PC-3 (cell line): ENCODE data around the gene LANCL2. TPM values are rescaled to one million over a fixed set of nuclear protein-coding genes. Genes with fewer than 3 reads are reported as not detected.
"Not testable (repeated sequence)": the region's sequence is repeated elsewhere in the genome, so short reads cannot be mapped to it uniquely, and the experiment has no call there.

Experiments
- ATAC-seq: fragments of 200-7000 bp; cut with Tn5 transposase; 2 replicates; pipeline ENCODE4 v1.9.1; 2020; ENCODE audit warnings: mild to moderate bottlenecking, moderate library complexity
- BruUV-seq: library from RNA; stranded (reverse); fragments of 400-500 nt; replicated peaks from 2 replicates; lab custom pipeline; 2021; lab: Mats Ljungman, UMichigan
- CTCF ChIA-PET: fragments of 300-600 bp; sonication (Branson Sonifier 250); formaldehyde crosslinking; loops from one replicate; lab custom pipeline; 2022; ENCODE audit warnings: antibody characterized with exemption; lab: Charles Lee
- POLR2A ChIA-PET: fragments of 300-600 bp; sonication (Branson Sonifier 250); formaldehyde crosslinking; loops from one replicate; lab custom pipeline; 2022; ENCODE audit warnings: antibody characterized with exemption; ENCODE audit not compliant: unreplicated experiment; lab: Charles Lee
- DNase-seq: peaks from one replicate; pipeline ENCODE4 v3.0.0-alpha.2; 2015
- H2AFZ ChIP-seq: fragments of 300-600 bp; sonication (generic); 2 replicates; pipeline ENCODE4 v1.6.0; 2016; ENCODE audit warnings: antibody characterized with exemption, low read length
- H3F3A ChIP-seq: fragments of 300-600 bp; sonication (generic); one replicate; pipeline ENCODE4 v1.6.0; 2017; ENCODE audit warnings: antibody characterized with exemption, low read length, control low read depth, mild to moderate bottlenecking; ENCODE audit not compliant: unreplicated experiment
- H3K27ac ChIP-seq: fragments of 300-600 bp; sonication (generic); 2 replicates; pipeline ENCODE4 v1.5.1; 2016; ENCODE audit warnings: mild to moderate bottlenecking, low read length
- H3K27me3 ChIP-seq: fragments of 300-600 bp; sonication (generic); 2 replicates; pipeline ENCODE4 v1.6.1; 2016; ENCODE audit warnings: low read length, mixed read lengths
- H3K36me3 ChIP-seq: fragments of 300-600 bp; sonication (generic); 2 replicates; pipeline ENCODE4 v1.6.1; 2016; ENCODE audit warnings: low read depth, mixed run types, low read length, mixed read lengths
- H3K4me1 ChIP-seq: fragments of 300-600 bp; sonication (generic); 2 replicates; pipeline ENCODE4 v1.5.1; 2016; ENCODE audit warnings: low read length; ENCODE audit not compliant: insufficient read depth
- H3K4me2 ChIP-seq: fragments of 300-600 bp; sonication (generic); 2 replicates; pipeline ENCODE4 v1.6.0; 2016; ENCODE audit warnings: low read length
- H3K4me3 ChIP-seq: fragments of 300-600 bp; sonication (generic); 2 replicates; pipeline ENCODE4 v1.5.1; 2016; ENCODE audit warnings: mild to moderate bottlenecking, low read length, mixed read lengths
- H3K79me2 ChIP-seq: fragments of 300-600 bp; sonication (generic); 2 replicates; pipeline ENCODE4 v1.6.1; 2017; ENCODE audit warnings: low read length, mixed read lengths
- H3K9ac ChIP-seq: fragments of 300-600 bp; sonication (generic); 2 replicates; pipeline ENCODE4 v1.6.0; 2016; ENCODE audit warnings: mild to moderate bottlenecking, low read length
- H3K9me2 ChIP-seq: fragments of 300-600 bp; sonication (generic); replicated peaks from 2 replicates; pipeline ENCODE4 v1.6.1; 2016; ENCODE audit warnings: mixed run types, low read length, mixed read lengths
- H3K9me3 ChIP-seq: fragments of 300-600 bp; sonication (generic); 2 replicates; pipeline ENCODE4 v1.6.1; 2016; ENCODE audit warnings: low read length, mixed read lengths
- H4K20me1 ChIP-seq: fragments of 300-600 bp; sonication (generic); 2 replicates; pipeline ENCODE4 v1.6.1; 2016; ENCODE audit warnings: low read length, mixed read lengths
- CTCF ChIP-seq: fragments of 300-600 bp; sonication (generic); conservative IDR thresholded peaks from 2 replicates; pipeline ENCODE4 v1.5.1; 2017; ENCODE audit warnings: antibody characterized with exemption, low read depth, mild to moderate bottlenecking, low read length
- EZH2 ChIP-seq: fragments of 300-600 bp; sonication (generic); IDR thresholded peaks from one replicate; pipeline ENCODE4 v1.6.1; 2017; ENCODE audit warnings: antibody characterized with exemption, mild to moderate bottlenecking, low read length; ENCODE audit not compliant: unreplicated experiment
- EZH2phosphoT487 ChIP-seq: fragments of 300-600 bp; sonication (generic); IDR thresholded peaks from 2 replicates; pipeline ENCODE4 v1.6.1; 2018; ENCODE audit warnings: mild to moderate bottlenecking, antibody characterized with exemption, low read length, borderline replicate concordance
- intact Hi-C: fragments of 100-400 bp; cut with micrococcal nuclease; formaldehyde crosslinking; loops from 2 replicates; pipeline ENCODE4 v1.9.0; 2023
- total RNA-seq: library from RNA; depleted of rRNA; stranded (reverse); fragments of >200 nt; gene quantifications from 2 replicates; pipeline ENCODE4 v1.2.3, GENCODE V29; 2014

LANCL2 gene
- total RNA-seq, 1 experiment from 2014 or later, result 12.7 TPM

GRCh38 chr7:55469721-55470120 lies 104.6 kb downstream of the LANCL2 start:
- Histone ChIP-seq H3K9me3 (no peaks in the 10 kb centered on the region), H3K4me3 (no peak overlapping the region), H3K27me3 (no peaks in the 10 kb centered on the region), H3K27ac (no peak overlapping the region), H4K20me1 (no peaks in the 10 kb centered on the region), H3K36me3 (no peaks in the 10 kb centered on the region), H2AFZ (no peak overlapping the region), H3K79me2 (no peaks in the 10 kb centered on the region), H3K4me2 (no peak overlapping the region), H3K9me2 (no peaks in the 10 kb centered on the region), H3F3A (no peaks in the 10 kb centered on the region), H3K9ac (no peak overlapping the region), H3K4me1 (no peaks in the 10 kb centered on the region)
- intact Hi-C loops, result no loop called here
- no peak for TF ChIP-seq EZH2phosphoT487
- TF ChIP-seq EZH2, result no peak
- no peak for TF ChIP-seq CTCF
- no TSS peak for BruUV-seq
- ChIA-PET CTCF (no interaction called here), POLR2A (no interaction called here)
- ATAC-seq (no peak), DNase-seq (no peak)

GRCh38 chr7:55470261-55470660 lies 105.1 kb downstream of the LANCL2 start:
- no peak overlapping the region for H3K27ac ChIP-seq
- TF ChIP-seq CTCF, result no peak
- no peak for TF ChIP-seq EZH2phosphoT487
- TF ChIP-seq EZH2, result no peak
- intact Hi-C loops, result no loop called here
- no peak for ATAC-seq
- H4K20me1 ChIP-seq, result no peaks in the 10 kb centered on the region
- H3K9me3 ChIP-seq, result no peaks in the 10 kb centered on the region
- H3K4me2 ChIP-seq, result no peak overlapping the region
- no peak overlapping the region for H2AFZ ChIP-seq
- H3K27me3 ChIP-seq, result no peaks in the 10 kb centered on the region
- H3K4me3 ChIP-seq, result no peak overlapping the region
- no peaks in the 10 kb centered on the region for H3F3A ChIP-seq
- no peak for DNase-seq
- ChIA-PET POLR2A (no interaction called here), CTCF (no interaction called here)
- H3K36me3 ChIP-seq, result no peaks in the 10 kb centered on the region
- H3K9ac ChIP-seq, result no peak overlapping the region
- H3K9me2 ChIP-seq, result no peaks in the 10 kb centered on the region
- H3K4me1 ChIP-seq, result no peaks in the 10 kb centered on the region
- BruUV-seq, result no TSS peak
- no peaks in the 10 kb centered on the region for H3K79me2 ChIP-seq

- ATAC-seq, CTCF ChIA-PET, DNase-seq, H4K20me1 ChIP-seq, H3K27me3 ChIP-seq, H3F3A ChIP-seq, POLR2A ChIA-PET, H3K9me3 ChIP-seq, H3K4me3 ChIP-seq, BruUV-seq, H3K79me2 ChIP-seq, intact Hi-C loops, H3K4me2 ChIP-seq, H3K9ac ChIP-seq, H3K9me2 ChIP-seq, H3K27ac ChIP-seq, H2AFZ ChIP-seq, H3K4me1 ChIP-seq, H3K36me3 ChIP-seq: not testable (repeated sequence)
These were observed 106.5 kb downstream of the LANCL2 start for GRCh38 chr7:55471594-55471993.

- H3K9me3 ChIP-seq, H3K4me3 ChIP-seq, H3K27me3 ChIP-seq, H3K27ac ChIP-seq, H2AFZ ChIP-seq, H3K36me3 ChIP-seq, H4K20me1 ChIP-seq, intact Hi-C loops, H3F3A ChIP-seq, H3K4me1 ChIP-seq, H3K4me2 ChIP-seq, H3K9me2 ChIP-seq, BruUV-seq, H3K79me2 ChIP-seq, ATAC-seq, H3K9ac ChIP-seq, DNase-seq, POLR2A ChIA-PET, CTCF ChIA-PET: not testable (repeated sequence)
These were observed 107.3 kb downstream of the LANCL2 start for GRCh38 chr7:55472406-55472805.
